OCI-LY7 (cell line): Measurements from ENCODE around the gene COQ10A.

Source experiments
- EZH2phosphoT487 ChIP-seq: fragments of 200-600 bp; sonication (generic); IDR thresholded peaks from 2 replicates; pipeline ENCODE4 v1.6.1; 2018; ENCODE audit warnings: low read depth, borderline replicate concordance, mild to moderate bottlenecking, mixed run types, antibody characterized with exemption, low read length, moderate library complexity, mixed read lengths
- TF ChIP-seq, protein P1 (sequence below): fragments of 200-600 bp; sonication (generic); conservative IDR thresholded peaks from 2 replicates; pipeline ENCODE4 v1.5.1; 2014; ENCODE audit warnings: mild to moderate bottlenecking, antibody characterized with exemption, low read length, moderate library complexity, mixed read lengths

DNA sequence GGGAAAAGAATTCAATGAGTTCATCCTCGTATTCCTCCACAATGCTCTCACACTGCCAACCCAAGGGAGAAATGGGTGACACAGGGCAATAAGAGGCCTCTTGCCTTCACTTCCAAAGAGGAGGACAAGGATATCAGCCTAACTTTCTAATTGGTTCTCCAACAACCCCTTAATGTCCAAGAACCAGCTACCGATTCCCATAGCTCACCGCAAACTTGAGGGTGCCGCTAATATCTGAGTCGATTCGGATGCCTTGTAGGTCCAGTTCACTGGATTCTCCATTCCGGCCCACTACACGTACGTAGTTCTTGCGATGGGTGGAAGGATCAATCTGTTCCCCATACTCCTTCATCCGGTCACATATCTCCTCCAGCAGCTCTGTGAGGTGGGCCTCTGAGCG, 44.3 kb downstream of the COQ10A start:
- TF ChIP-seq, protein P1, sequence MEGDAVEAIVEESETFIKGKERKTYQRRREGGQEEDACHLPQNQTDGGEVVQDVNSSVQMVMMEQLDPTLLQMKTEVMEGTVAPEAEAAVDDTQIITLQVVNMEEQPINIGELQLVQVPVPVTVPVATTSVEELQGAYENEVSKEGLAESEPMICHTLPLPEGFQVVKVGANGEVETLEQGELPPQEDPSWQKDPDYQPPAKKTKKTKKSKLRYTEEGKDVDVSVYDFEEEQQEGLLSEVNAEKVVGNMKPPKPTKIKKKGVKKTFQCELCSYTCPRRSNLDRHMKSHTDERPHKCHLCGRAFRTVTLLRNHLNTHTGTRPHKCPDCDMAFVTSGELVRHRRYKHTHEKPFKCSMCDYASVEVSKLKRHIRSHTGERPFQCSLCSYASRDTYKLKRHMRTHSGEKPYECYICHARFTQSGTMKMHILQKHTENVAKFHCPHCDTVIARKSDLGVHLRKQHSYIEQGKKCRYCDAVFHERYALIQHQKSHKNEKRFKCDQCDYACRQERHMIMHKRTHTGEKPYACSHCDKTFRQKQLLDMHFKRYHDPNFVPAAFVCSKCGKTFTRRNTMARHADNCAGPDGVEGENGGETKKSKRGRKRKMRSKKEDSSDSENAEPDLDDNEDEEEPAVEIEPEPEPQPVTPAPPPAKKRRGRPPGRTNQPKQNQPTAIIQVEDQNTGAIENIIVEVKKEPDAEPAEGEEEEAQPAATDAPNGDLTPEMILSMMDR: no peak
- TF ChIP-seq EZH2phosphoT487: no peak
